GM12878 (cell line): ENCODE data around the gene PASK. TPM values are rescaled to one million over a fixed set of nuclear protein-coding genes. Genes with fewer than 3 reads are reported as not detected.

Experiments
- ASH2L ChIP-seq: fragments of 300-600, 200-600 bp; sonication (generic); IDR thresholded peaks from 2 replicates; pipeline ENCODE4 v1.6.1; 2017; ENCODE audit warnings: low read depth, mild to moderate bottlenecking, borderline replicate concordance
- BMI1 ChIP-seq: fragments of 450-650 bp; IDR thresholded peaks from 2 replicates; pipeline ENCODE4 v1.6.1; 2016; ENCODE audit warnings: mild to moderate bottlenecking, moderate library complexity, borderline replicate concordance
- CEBPB ChIP-seq, 2 experiments: fragments of 150-350 bp in 1 of 2; IDR thresholded peaks; 2 replicates each; pipeline ENCODE4 v1.6.1; 2012 to 2014; ENCODE audit warnings: low read depth in 2 of 2, low read length in 2 of 2, borderline replicate concordance in 1 of 2, inconsistent platforms in 1 of 2
- CTCF ChIP-seq, 3 experiments: IDR thresholded peaks in 2 of 3; conservative IDR thresholded peaks in 1 of 3; 2 replicates each; pipeline ENCODE4 v1.5.1; 2011; ENCODE audit warnings: low read depth in 3 of 3, low read length in 3 of 3, mild to moderate bottlenecking in 3 of 3, control low read depth in 2 of 3, moderate library complexity in 2 of 3, inconsistent platforms in 1 of 3, mixed read lengths in 1 of 3; ENCODE audit not compliant: control insufficient read depth in 2 of 3, insufficient read depth in 1 of 3; ENCODE audit errors: extremely low read depth in 1 of 3
- CUX1 ChIP-seq: IDR thresholded peaks from 2 replicates; pipeline ENCODE4 v1.6.1; 2012; ENCODE audit warnings: improper control_type of control experiment, low read depth, low read length; ENCODE audit not compliant: insufficient replicate concordance
- DPF2 ChIP-seq: fragments of 450-650 bp; IDR thresholded peaks from 2 replicates; pipeline ENCODE4 v1.6.1; 2017; ENCODE audit warnings: mild to moderate bottlenecking
- E2F8 ChIP-seq: fragments of 450-650 bp; IDR thresholded peaks from 2 replicates; pipeline ENCODE4 v1.6.1; 2018; ENCODE audit warnings: mild to moderate bottlenecking, low read depth, moderate library complexity; ENCODE audit not compliant: partially characterized antibody
- FOS ChIP-seq: IDR thresholded peaks from 3 replicates; pipeline ENCODE4 v1.6.1; 2011; ENCODE audit warnings: borderline replicate concordance; ENCODE audit not compliant: insufficient read length; ENCODE audit errors: extremely low read depth
- HCFC1 ChIP-seq: fragments of 150-350 bp; IDR thresholded peaks from 2 replicates; pipeline ENCODE4 v1.6.1; 2014; ENCODE audit warnings: low read length
- HDGF ChIP-seq: fragments of 450-650 bp; IDR thresholded peaks from 2 replicates; pipeline ENCODE4 v1.6.1; 2016; ENCODE audit warnings: antibody characterized with exemption
- MAX ChIP-seq: IDR thresholded peaks from 2 replicates; pipeline ENCODE4 v1.6.1; 2012; ENCODE audit warnings: low read depth, low read length, improper control_type of control experiment
- SMARCA5 ChIP-seq: fragments of 450-650 bp; IDR thresholded peaks from 2 replicates; pipeline ENCODE4 v1.6.1; 2017; ENCODE audit warnings: mild to moderate bottlenecking
- TAF1 ChIP-seq: IDR thresholded peaks from 2 replicates; pipeline ENCODE4 v1.6.1; 2011; ENCODE audit warnings: mild to moderate bottlenecking, low read depth, low read length, borderline replicate concordance
- ZNF24 ChIP-seq: fragments of 450-650 bp; IDR thresholded peaks from 2 replicates; pipeline ENCODE4 v1.6.1; 2017; ENCODE audit warnings: antibody characterized with exemption, mild to moderate bottlenecking
- ZSCAN29 ChIP-seq: fragments of 450-650 bp; IDR thresholded peaks from 2 replicates; pipeline ENCODE4 v1.6.1; 2017; ENCODE audit warnings: mild to moderate bottlenecking, moderate library complexity
- polyA plus RNA-seq, 11 experiments: library from polyadenylated mRNA; depleted of rRNA in 4 of 11; unstranded in 6 of 11; stranded (reverse) in 5 of 11; fragments of >200 nt; fragmentation: Nextera tagmentation in 4 of 11; fragmentation: Illumina TruSeq in 1 of 11; extraction: Ambion mirVana in 4 of 11; extraction: Trizol in 1 of 11; gene quantifications; 1 replicate in 1 of 11; 2 replicates in 10 of 11; pipeline versions ENCODE4 v1.2.1 to v1.2.3, GENCODE V29; 2011 to 2016; ENCODE audit warnings: inconsistent platforms in 2 of 11, missing spikeins in 2 of 11, low read depth in 1 of 11
- total RNA-seq, 4 experiments: library from RNA; depleted of rRNA in 3 of 4; stranded (reverse); fragments of >200 nt in 3 of 4; fragmentation: Illumina TruSeq in 1 of 4; extraction: Trizol in 1 of 4; gene quantifications; 2 replicates each; pipeline versions ENCODE4 v1.2.1 to v1.2.3, GENCODE V29; 2013 to 2021

PASK gene
- total and polyA plus RNA-seq, 10 of the 15 experiments (the other 5 are each of a cell fraction or from before 2014, with no cell fraction given): 9.6 to 62.2 (median 28.5) TPM

GRCh38 chr2:241096979-241097378 is 52.3 kb downstream of the PASK start (continued):
- peak; percentile 74; the same call in 1 of the 2 replicates for TF ChIP-seq BMI1
- TF ChIP-seq FOS: no peak
- TF ChIP-seq E2F8: no peak
- TF ChIP-seq ZSCAN29: no peak
- TF ChIP-seq CUX1: no peak
- TF ChIP-seq HDGF: no peak
- no peak for TF ChIP-seq TAF1
- no peak for TF ChIP-seq ZNF24
- no peak for TF ChIP-seq HCFC1
- TF ChIP-seq CTCF (IDR thresholded peaks at IDR 0.05 in 2 of 3, conservative IDR thresholded peaks at IDR 0.05 in 1 of 3; ENCODE audit: control insufficient read depth in 2 of 3, extremely low read depth in 1 of 3, insufficient read depth in 1 of 3, low read depth in 3 of 3, low read length in 3 of 3): no peak
- no peak for TF ChIP-seq ASH2L
- TF ChIP-seq MAX: no peak
- TF ChIP-seq CEBPB (IDR thresholded peaks at IDR 0.05; ENCODE audit: borderline replicate concordance in 1 of 2, low read depth in 2 of 2, low read length in 2 of 2): no peak; a peak in 1 of 4 replicates
- peak; percentile 92 for TF ChIP-seq DPF2
- no peak for TF ChIP-seq SMARCA5
